ENCODE data around the gene ZDBF2. TPM values are rescaled to one million over a fixed set of nuclear protein-coding genes. Genes with fewer than 3 reads are reported as not detected.

ZDBF2 gene
- total RNA-seq, 1 experiment from 2014 or later, result 0.75 TPM

- H3K9me3 ChIP-seq (ENCODE audit: low read depth, low read length, poor library complexity, severe bottlenecking), result no peaks in the 10 kb centered on the region
- no peak for TF ChIP-seq CTCF (conservative IDR thresholded peaks at IDR 0.05; ENCODE audit: low read depth, low read length)
- intact Hi-C loops (cut with micrococcal nuclease; ENCODE audit: unreplicated experiment), result no loop called here
- no TSS peak for BruUV-seq (replicated peaks)
- H3K4me1 ChIP-seq (ENCODE audit: insufficient read depth, low read length, poor library complexity, severe bottlenecking), result peaks cover 7% of the 10 kb centered on the region
- no peak overlapping the region for H3K4me3 ChIP-seq (ENCODE audit: low read depth, low read length, poor library complexity, severe bottlenecking)
- no peak overlapping the region for H3K27ac ChIP-seq (ENCODE audit: low read depth, low read length, poor library complexity, severe bottlenecking)
- DNase-seq (ENCODE audit: low spot score), result no peak
- CTCF ChIA-PET, result no interaction called here
- peaks cover 95% of the 10 kb centered on the region for H3K27me3 ChIP-seq (replicated peaks; ENCODE audit: insufficient read depth, low read depth, low read length, poor library complexity)
- no peaks in the 10 kb centered on the region for H3K36me3 ChIP-seq (ENCODE audit: insufficient read depth, low read length, poor library complexity, severe bottlenecking)
- POLR2A ChIA-PET (ENCODE audit: low non-redundant PET), result no interaction called here
Measured at GRCh38 chr2:206277503-206277902, 3.0 kb downstream of the ZDBF2 start.

GRCh38 chr2:206282746-206283145, 8.3 kb downstream of the ZDBF2 start:
- CTCF ChIA-PET, result no interaction called here
- H3K36me3 ChIP-seq (ENCODE audit: insufficient read depth, low read length, poor library complexity, severe bottlenecking), result no peaks in the 10 kb centered on the region
- no peak for TF ChIP-seq EZH2 (IDR thresholded peaks at IDR 0.05; ENCODE audit: borderline replicate concordance, low read depth, low read length, poor library complexity, severe bottlenecking)
- no peak for TF ChIP-seq CTCF (conservative IDR thresholded peaks at IDR 0.05; ENCODE audit: low read depth, low read length)
- BruUV-seq (replicated peaks), result no TSS peak
- H3K27ac ChIP-seq (ENCODE audit: low read depth, low read length, poor library complexity, severe bottlenecking), result no peak overlapping the region
- H3K4me1 ChIP-seq (ENCODE audit: insufficient read depth, low read length, poor library complexity, severe bottlenecking), result no peaks in the 10 kb centered on the region
- H3K27me3 ChIP-seq (replicated peaks; ENCODE audit: insufficient read depth, low read depth, low read length, poor library complexity), result peaks cover 51% of the 10 kb centered on the region
- POLR2A ChIA-PET (ENCODE audit: low non-redundant PET), result no interaction called here
- intact Hi-C loops (cut with micrococcal nuclease; ENCODE audit: unreplicated experiment), result no loop called here
- peaks cover 6% of the 10 kb centered on the region for H3K9me3 ChIP-seq (ENCODE audit: low read depth, low read length, poor library complexity, severe bottlenecking)
- H3K4me3 ChIP-seq (ENCODE audit: low read depth, low read length, poor library complexity, severe bottlenecking), result no peak overlapping the region
- no peak for DNase-seq (ENCODE audit: low spot score)

- Histone ChIP-seq H3K9me3 (ENCODE audit: low read depth, low read length, poor library complexity, severe bottlenecking) (peaks cover 6% of the 10 kb centered on the region), H3K27ac (ENCODE audit: low read depth, low read length, poor library complexity, severe bottlenecking) (no peak overlapping the region), H3K27me3 (replicated peaks; ENCODE audit: insufficient read depth, low read depth, low read length, poor library complexity) (peaks cover 11% of the 10 kb centered on the region), H3K4me3 (ENCODE audit: low read depth, low read length, poor library complexity, severe bottlenecking) (no peak overlapping the region), H3K4me1 (ENCODE audit: insufficient read depth, low read length, poor library complexity, severe bottlenecking) (no peaks in the 10 kb centered on the region), H3K36me3 (ENCODE audit: insufficient read depth, low read length, poor library complexity, severe bottlenecking) (no peaks in the 10 kb centered on the region)
- no peak for TF ChIP-seq CTCF (conservative IDR thresholded peaks at IDR 0.05; ENCODE audit: low read depth, low read length)
- TF ChIP-seq EZH2 (IDR thresholded peaks at IDR 0.05; ENCODE audit: borderline replicate concordance, low read depth, low read length, poor library complexity, severe bottlenecking), result no peak
- CTCF ChIA-PET, result no interaction called here
- POLR2A ChIA-PET (ENCODE audit: low non-redundant PET), result no interaction called here
- no TSS peak for BruUV-seq (replicated peaks)
- intact Hi-C loops (cut with micrococcal nuclease; ENCODE audit: unreplicated experiment), result no loop called here
- no peak for DNase-seq (ENCODE audit: low spot score)
Measured at GRCh38 chr2:206287197-206287596, 12.7 kb downstream of the ZDBF2 start.

All from A673 (cell line).